GM18873 (cell line): Measurements from ENCODE around the gene MACROD2.

Experiments
- ATAC-seq: cut with Tn5 transposase; IDR thresholded peaks from one replicate; pipeline ENCODE4 v1.9.1; 2021; ENCODE audit warnings: mild to moderate bottlenecking, moderate library complexity, moderate number of reproducible peaks; ENCODE audit not compliant: unreplicated experiment, low FRiP score

The MACROD2 gene

GRCh38 chr20:14385176-14385740, 389.9 kb downstream of the MACROD2 start:
- ATAC-seq = no peak

GRCh38 chr20:14386726-14387125, 391.4 kb downstream of the MACROD2 start:
- no peak for ATAC-seq

GRCh38 chr20:14401479-14402138, 406.3 kb downstream of the MACROD2 start:
- ATAC-seq = no peak

- ATAC-seq = no peak
These were observed 409.2 kb downstream of the MACROD2 start for GRCh38 chr20:14404515-14404914.

GRCh38 chr20:14406495-14406894, 411.2 kb downstream of the MACROD2 start:
- peak; percentile 79 for ATAC-seq

- ATAC-seq = no peak
These were observed 412.0 kb downstream of the MACROD2 start for GRCh38 chr20:14407336-14407735.

GRCh38 chr20:14410869-14411555, 415.7 kb downstream of the MACROD2 start:
- ATAC-seq = no peak

- no peak for ATAC-seq
These were observed 416.9 kb downstream of the MACROD2 start for GRCh38 chr20:14412065-14412681.

- no peak for ATAC-seq
These were observed 418.5 kb downstream of the MACROD2 start for GRCh38 chr20:14413835-14414234.

- ATAC-seq = no peak
These were observed 419.2 kb downstream of the MACROD2 start for GRCh38 chr20:14414560-14414959.

- ATAC-seq = no peak
These were observed 420.2 kb downstream of the MACROD2 start for GRCh38 chr20:14415467-14415866.

- no peak for ATAC-seq
These were observed 423.1 kb downstream of the MACROD2 start for GRCh38 chr20:14418376-14418775.

- ATAC-seq = no peak
These were observed 427.6 kb downstream of the MACROD2 start for GRCh38 chr20:14422892-14423291.

GRCh38 chr20:14431568-14431967, 436.3 kb downstream of the MACROD2 start:
- no peak for ATAC-seq

GRCh38 chr20:14432085-14432484, 436.8 kb downstream of the MACROD2 start:
- no peak for ATAC-seq

GRCh38 chr20:14432597-14432996, 437.3 kb downstream of the MACROD2 start:
- ATAC-seq = no peak

- no peak for ATAC-seq
These were observed 439.2 kb downstream of the MACROD2 start for GRCh38 chr20:14434384-14435136.

GRCh38 chr20:14441201-14441600, 445.9 kb downstream of the MACROD2 start:
- ATAC-seq = no peak

- ATAC-seq = no peak
These were observed 448.8 kb downstream of the MACROD2 start for GRCh38 chr20:14444106-14444505.

- ATAC-seq = no peak
These were observed 450.0 kb downstream of the MACROD2 start for GRCh38 chr20:14445310-14445709.

- no peak for ATAC-seq
These were observed 450.6 kb downstream of the MACROD2 start for GRCh38 chr20:14445902-14446301.
